ENCODE measurements around the gene TTC23. TPM values are rescaled to one million over a fixed set of nuclear protein-coding genes. Genes with fewer than 3 reads are reported as not detected.

Gene TTC23
- total RNA-seq, 1 experiment from 2014 or later, result 13.4 TPM

DNA sequence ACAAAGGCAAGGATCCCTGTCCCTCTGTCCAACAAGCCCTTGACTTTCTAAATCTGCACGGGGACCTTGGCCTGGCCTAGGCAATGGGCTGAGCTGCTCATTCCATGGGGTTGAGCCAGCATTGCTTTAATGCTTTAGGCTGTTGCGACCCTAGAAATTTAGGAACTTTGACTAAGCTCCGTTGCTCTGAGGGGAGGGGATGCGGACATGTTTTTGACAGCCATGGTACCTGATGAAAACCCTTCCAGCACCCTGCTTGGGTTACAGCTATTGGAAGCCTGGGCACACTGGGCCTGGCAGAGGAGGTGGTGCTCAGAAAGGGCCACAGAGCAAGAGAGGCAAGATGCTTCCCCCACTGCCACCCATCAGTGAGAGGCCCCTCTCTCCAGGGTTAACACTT lies 107.4 kb downstream of the TTC23 start:
- TF ChIP-seq, protein P1, sequence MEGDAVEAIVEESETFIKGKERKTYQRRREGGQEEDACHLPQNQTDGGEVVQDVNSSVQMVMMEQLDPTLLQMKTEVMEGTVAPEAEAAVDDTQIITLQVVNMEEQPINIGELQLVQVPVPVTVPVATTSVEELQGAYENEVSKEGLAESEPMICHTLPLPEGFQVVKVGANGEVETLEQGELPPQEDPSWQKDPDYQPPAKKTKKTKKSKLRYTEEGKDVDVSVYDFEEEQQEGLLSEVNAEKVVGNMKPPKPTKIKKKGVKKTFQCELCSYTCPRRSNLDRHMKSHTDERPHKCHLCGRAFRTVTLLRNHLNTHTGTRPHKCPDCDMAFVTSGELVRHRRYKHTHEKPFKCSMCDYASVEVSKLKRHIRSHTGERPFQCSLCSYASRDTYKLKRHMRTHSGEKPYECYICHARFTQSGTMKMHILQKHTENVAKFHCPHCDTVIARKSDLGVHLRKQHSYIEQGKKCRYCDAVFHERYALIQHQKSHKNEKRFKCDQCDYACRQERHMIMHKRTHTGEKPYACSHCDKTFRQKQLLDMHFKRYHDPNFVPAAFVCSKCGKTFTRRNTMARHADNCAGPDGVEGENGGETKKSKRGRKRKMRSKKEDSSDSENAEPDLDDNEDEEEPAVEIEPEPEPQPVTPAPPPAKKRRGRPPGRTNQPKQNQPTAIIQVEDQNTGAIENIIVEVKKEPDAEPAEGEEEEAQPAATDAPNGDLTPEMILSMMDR (conservative IDR thresholded peaks at IDR 0.05; ENCODE audit: low read depth, low read length), result no peak
- no peak for TF ChIP-seq EZH2 (IDR thresholded peaks at IDR 0.05; ENCODE audit: borderline replicate concordance, low read depth, low read length, poor library complexity, severe bottlenecking)
- no TSS peak for BruUV-seq (replicated peaks)
- Histone ChIP-seq H3K27me3 (replicated peaks; ENCODE audit: insufficient read depth, low read depth, low read length, poor library complexity) (no peaks in the 10 kb centered on the region), H3K9me3 (ENCODE audit: low read depth, low read length, poor library complexity, severe bottlenecking) (no peaks in the 10 kb centered on the region), H3K27ac (ENCODE audit: low read depth, low read length, poor library complexity, severe bottlenecking) (no peak overlapping the region), H3K4me3 (ENCODE audit: low read depth, low read length, poor library complexity, severe bottlenecking) (no peak overlapping the region), H3K36me3 (ENCODE audit: insufficient read depth, low read length, poor library complexity, severe bottlenecking) (no peaks in the 10 kb centered on the region), H3K4me1 (ENCODE audit: insufficient read depth, low read length, poor library complexity, severe bottlenecking) (peaks cover 6% of the 10 kb centered on the region)
- POLR2A ChIA-PET (ENCODE audit: low non-redundant PET), result no interaction called here
- intact Hi-C loops (cut with micrococcal nuclease; ENCODE audit: unreplicated experiment), result no loop called here
- DNase-seq (ENCODE audit: low spot score), result no peak
- CTCF ChIA-PET, result no interaction called here

DNA sequence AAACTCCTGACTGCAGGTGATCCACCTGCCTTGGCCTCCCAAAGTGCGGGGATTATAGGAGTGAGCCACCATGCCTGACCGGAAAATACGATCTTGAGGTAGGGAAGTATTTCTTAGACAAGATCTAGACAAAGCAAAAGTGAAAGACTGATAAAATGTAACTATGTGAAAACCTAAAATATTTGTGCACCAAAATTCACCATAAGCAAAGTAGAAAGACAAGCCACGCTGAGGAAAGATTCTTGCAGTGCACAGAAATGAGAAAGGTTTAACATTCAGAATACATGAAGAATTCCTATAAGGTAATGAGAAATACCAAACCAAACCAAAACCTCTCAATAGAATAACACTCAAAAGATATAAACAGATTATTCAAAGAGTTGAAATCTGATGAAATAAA lies 108.8 kb downstream of the TTC23 start:
- peaks cover 6% of the 10 kb centered on the region for H3K4me1 ChIP-seq (ENCODE audit: insufficient read depth, low read length, poor library complexity, severe bottlenecking)
- TF ChIP-seq, protein P1 (conservative IDR thresholded peaks at IDR 0.05; ENCODE audit: low read depth, low read length), result no peak
- TF ChIP-seq EZH2 (IDR thresholded peaks at IDR 0.05; ENCODE audit: borderline replicate concordance, low read depth, low read length, poor library complexity, severe bottlenecking), result no peak
- H3K4me3 ChIP-seq (ENCODE audit: low read depth, low read length, poor library complexity, severe bottlenecking), result no peak overlapping the region
- H3K36me3 ChIP-seq (ENCODE audit: insufficient read depth, low read length, poor library complexity, severe bottlenecking), result no peaks in the 10 kb centered on the region
- H3K27me3 ChIP-seq (replicated peaks; ENCODE audit: insufficient read depth, low read depth, low read length, poor library complexity), result no peaks in the 10 kb centered on the region
- DNase-seq (ENCODE audit: low spot score), result no peak
- no peak overlapping the region for H3K27ac ChIP-seq (ENCODE audit: low read depth, low read length, poor library complexity, severe bottlenecking)
- CTCF ChIA-PET, result no interaction called here
- POLR2A ChIA-PET (ENCODE audit: low non-redundant PET), result no interaction called here
- intact Hi-C loops (cut with micrococcal nuclease; ENCODE audit: unreplicated experiment), result no loop called here
- H3K9me3 ChIP-seq (ENCODE audit: low read depth, low read length, poor library complexity, severe bottlenecking), result no peaks in the 10 kb centered on the region
- BruUV-seq (replicated peaks), result no TSS peak

- Histone ChIP-seq H3K4me3 (ENCODE audit: low read depth, low read length, poor library complexity, severe bottlenecking) (no peak overlapping the region), H3K36me3 (ENCODE audit: insufficient read depth, low read length, poor library complexity, severe bottlenecking) (no peaks in the 10 kb centered on the region), H3K27ac (ENCODE audit: low read depth, low read length, poor library complexity, severe bottlenecking) (no peak overlapping the region), H3K4me1 (ENCODE audit: insufficient read depth, low read length, poor library complexity, severe bottlenecking) (peaks cover 6% of the 10 kb centered on the region), H3K27me3 (replicated peaks; ENCODE audit: insufficient read depth, low read depth, low read length, poor library complexity) (no peaks in the 10 kb centered on the region), H3K9me3 (ENCODE audit: low read depth, low read length, poor library complexity, severe bottlenecking) (no peaks in the 10 kb centered on the region)
- CTCF ChIA-PET, result no interaction called here
- POLR2A ChIA-PET (ENCODE audit: low non-redundant PET), result no interaction called here
- no peak for TF ChIP-seq EZH2 (IDR thresholded peaks at IDR 0.05; ENCODE audit: borderline replicate concordance, low read depth, low read length, poor library complexity, severe bottlenecking)
- TF ChIP-seq, protein P1 (conservative IDR thresholded peaks at IDR 0.05; ENCODE audit: low read depth, low read length), result no peak
- no TSS peak for BruUV-seq (replicated peaks)
- no peak for DNase-seq (ENCODE audit: low spot score)
- intact Hi-C loops (cut with micrococcal nuclease; ENCODE audit: unreplicated experiment), result no loop called here
These were observed 110.1 kb downstream of the TTC23 start for GRCh38 chr15:99139276-99139675.
